GM12875 (cell line): Measurements from ENCODE around the gene HBEGF.

Experiments
- H3K4me3 ChIP-seq: one replicate; pipeline ENCODE4 v1.5.1; 2011; ENCODE audit warnings: low read depth, low read length, control low read depth
- TF ChIP-seq, protein P1 (sequence below): IDR thresholded peaks from 2 replicates; pipeline ENCODE4 v1.5.1; 2011; ENCODE audit warnings: low read depth, mild to moderate bottlenecking, control low read depth, inconsistent platforms, low read length, moderate library complexity, borderline replicate concordance; ENCODE audit not compliant: insufficient read depth

Gene HBEGF, protein sequence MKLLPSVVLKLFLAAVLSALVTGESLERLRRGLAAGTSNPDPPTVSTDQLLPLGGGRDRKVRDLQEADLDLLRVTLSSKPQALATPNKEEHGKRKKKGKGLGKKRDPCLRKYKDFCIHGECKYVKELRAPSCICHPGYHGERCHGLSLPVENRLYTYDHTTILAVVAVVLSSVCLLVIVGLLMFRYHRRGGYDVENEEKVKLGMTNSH

DNA sequence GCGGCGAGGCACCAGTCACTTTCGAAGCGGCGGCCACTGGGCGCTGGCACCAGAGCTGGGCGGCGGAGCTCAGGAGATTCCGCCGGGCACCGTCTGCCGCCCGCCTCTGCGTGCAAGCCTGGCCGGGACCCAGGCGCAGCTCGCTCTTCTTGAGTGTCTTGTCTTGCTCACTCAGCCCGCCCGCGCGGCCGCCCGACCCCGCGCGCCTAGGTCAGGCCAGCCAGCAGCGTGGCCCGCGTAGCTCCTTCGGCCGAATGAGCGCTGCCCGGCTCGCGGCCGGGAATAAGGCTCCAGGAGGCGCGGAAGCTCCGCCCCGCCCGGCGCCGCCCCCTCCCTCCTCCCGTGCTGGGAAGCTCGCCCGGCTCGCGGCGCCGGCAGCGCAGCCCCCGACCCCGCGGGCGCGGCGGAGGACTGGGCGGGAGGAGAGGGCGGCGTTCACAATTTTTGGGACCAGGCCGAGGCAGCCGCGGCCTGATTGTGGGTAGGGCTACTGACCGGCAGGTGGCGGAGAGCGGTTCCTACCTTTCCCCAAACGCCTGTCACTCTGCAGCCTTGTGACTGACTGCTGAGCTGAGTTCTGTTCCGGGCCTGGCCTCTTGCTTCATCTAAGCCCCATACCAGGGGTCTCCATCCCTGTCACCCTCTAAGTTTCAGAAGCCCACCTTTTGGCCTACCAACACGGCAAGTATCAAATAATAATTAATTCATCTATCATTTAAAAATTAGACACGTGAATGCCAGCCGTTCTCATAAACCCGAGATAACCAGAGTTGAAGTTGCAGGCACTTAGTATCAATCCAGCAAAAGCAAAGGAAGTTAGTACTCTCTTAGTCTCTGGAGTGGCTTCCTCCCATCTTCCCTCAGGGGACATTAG lies at the start of gene HBEGF:
HBEGF (minus strand) TSS at position 256 of the 874 bp plus-strand sequence. CDS start 275 bp downstream, outside the sequence.
- TF ChIP-seq, protein P1, sequence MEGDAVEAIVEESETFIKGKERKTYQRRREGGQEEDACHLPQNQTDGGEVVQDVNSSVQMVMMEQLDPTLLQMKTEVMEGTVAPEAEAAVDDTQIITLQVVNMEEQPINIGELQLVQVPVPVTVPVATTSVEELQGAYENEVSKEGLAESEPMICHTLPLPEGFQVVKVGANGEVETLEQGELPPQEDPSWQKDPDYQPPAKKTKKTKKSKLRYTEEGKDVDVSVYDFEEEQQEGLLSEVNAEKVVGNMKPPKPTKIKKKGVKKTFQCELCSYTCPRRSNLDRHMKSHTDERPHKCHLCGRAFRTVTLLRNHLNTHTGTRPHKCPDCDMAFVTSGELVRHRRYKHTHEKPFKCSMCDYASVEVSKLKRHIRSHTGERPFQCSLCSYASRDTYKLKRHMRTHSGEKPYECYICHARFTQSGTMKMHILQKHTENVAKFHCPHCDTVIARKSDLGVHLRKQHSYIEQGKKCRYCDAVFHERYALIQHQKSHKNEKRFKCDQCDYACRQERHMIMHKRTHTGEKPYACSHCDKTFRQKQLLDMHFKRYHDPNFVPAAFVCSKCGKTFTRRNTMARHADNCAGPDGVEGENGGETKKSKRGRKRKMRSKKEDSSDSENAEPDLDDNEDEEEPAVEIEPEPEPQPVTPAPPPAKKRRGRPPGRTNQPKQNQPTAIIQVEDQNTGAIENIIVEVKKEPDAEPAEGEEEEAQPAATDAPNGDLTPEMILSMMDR, result peak; percentile 80
- peak within 1 kb of the TSS; percentile 62 for H3K4me3 ChIP-seq

DNA sequence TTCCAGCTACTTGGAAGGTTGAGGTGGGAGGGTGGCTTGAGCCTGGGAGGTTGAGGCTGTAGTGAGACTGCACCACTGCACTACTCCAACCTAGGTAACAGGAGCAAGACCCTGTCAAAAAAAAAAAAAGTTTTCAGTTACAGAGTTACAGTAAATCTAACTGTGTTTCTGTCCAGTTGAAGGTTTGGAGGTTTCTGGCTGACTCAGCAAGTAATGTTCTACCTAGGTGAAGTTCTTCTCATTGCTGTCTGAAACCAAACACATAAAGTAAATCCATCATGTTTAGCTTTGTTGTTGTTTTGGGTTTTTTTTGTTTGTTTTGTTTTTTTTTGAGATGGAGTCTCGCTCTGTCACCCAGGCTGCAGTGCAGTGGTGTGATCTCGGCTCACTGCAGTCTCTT lies 47.3 kb upstream of the HBEGF start:
- H3K4me3 ChIP-seq, result no peak overlapping the region
- TF ChIP-seq, protein P1, result no peak

DNA sequence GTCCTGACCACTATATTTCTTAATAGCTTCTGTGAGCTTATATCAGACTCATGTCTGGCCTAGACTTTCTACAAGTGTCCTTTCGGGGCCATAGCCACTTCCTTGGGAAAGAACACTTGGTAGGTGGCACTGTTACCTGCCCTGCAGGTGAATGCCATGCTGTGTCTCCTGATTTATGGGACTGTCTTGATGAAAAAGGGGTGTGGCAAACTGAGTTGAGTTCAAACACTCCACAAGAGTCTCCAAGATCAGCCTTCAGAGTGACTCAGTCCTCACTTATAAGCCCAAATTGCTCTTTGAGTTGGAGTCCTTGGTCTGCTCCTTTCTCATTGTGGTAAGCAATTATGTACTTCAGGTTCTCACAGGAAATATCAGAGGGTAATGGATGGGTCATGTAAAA lies 45.3 kb upstream of the HBEGF start:
- TF ChIP-seq, protein P1, result no peak
- no peak overlapping the region for H3K4me3 ChIP-seq

DNA sequence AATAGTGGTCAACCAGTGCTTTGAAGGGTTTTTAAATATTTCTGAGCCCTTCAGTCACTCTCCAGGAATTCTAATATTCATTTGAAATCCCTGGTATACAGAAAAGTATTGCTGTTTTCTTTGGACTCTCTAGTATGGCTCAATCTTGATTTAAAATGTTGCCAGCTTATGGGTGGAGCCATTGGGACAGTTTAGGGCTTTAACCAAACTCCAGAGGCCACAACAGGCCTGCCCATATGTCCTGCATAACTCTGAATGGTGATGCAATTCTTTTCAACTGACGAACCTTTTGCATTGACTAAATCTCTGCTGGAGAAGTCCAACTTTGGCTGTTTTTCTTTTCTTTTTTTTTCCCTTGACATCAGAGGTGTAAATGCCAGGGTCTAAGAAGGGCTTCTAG lies 44.9 kb upstream of the HBEGF start:
- no peak overlapping the region for H3K4me3 ChIP-seq
- TF ChIP-seq, protein P1, result no peak

DNA sequence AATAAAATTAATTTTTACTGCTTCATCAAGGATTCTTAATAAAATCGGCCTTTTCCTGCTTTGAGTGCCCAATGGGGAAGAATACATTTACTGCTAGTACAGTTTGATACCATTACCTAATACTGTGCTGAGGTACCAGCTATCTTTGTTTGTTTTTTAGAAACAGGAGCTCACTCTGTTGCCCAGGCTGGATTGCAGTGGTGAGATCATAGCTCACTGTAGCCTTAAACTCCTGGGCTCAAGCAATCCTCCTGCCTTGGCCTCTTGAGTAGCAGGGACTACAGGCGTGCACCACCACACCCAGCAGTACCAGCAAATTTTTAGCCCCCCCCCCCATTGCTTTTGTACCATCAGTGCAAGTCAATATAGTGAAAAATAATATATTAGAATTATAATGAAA lies 41.6 kb upstream of the HBEGF start:
- TF ChIP-seq, protein P1, result no peak
- H3K4me3 ChIP-seq, result no peak overlapping the region

DNA sequence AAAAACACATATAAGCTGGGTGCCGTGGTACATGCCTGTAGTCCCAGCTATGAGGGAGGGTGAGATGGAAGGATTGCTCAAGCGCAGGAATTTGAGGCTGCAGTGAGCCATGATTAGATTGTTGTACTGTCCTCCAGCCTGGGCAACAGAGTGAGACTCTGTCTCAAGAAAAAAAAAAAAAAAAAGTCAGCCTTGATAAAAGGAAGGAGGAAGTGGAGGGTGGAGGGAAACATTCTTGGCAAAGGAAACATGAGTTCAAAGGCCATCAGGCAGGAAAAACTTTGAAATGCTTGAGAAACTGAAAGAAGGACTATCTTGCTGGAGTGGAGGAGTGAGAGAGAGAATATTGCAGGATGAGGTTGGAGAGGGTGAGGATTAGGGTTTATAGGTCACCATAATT lies 36.9 kb upstream of the HBEGF start:
- TF ChIP-seq, protein P1, result no peak
- H3K4me3 ChIP-seq, result no peak overlapping the region

DNA sequence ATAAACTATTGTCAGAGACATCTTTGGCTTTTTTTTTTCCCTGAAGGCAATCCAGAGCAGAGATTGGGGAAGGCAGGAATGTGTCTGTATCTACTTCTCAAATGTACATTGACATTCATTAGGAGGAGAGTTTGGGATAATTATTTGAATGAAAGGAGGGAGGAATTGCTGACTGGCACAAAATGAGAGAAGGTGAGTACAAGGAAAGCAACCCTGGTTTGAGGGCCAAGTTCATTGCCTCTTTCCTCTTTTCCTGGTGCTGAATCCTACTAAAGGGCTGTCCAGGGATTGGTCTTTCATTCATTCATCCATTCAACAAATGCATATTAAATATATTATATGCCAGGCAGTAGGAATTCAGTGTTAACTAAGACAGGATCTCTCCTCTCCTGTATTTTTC lies 36.5 kb upstream of the HBEGF start:
- TF ChIP-seq, protein P1, result no peak

More for the DNA sequence above, 36.5 kb upstream of the HBEGF start:
- H3K4me3 ChIP-seq, result no peak overlapping the region
